PC-3 (cell line): ENCODE results near the gene CHRDL2. TPM values are rescaled to one million over a fixed set of nuclear protein-coding genes. Genes with fewer than 3 reads are reported as not detected.

Experiments used
- ATAC-seq: fragments of 200-7000 bp; cut with Tn5 transposase; 2 replicates; pipeline ENCODE4 v1.9.1; 2020; ENCODE audit warnings: mild to moderate bottlenecking, moderate library complexity
- BruUV-seq: library from RNA; stranded (reverse); fragments of 400-500 nt; replicated peaks from 2 replicates; lab custom pipeline; 2021; lab: Mats Ljungman, UMichigan
- CTCF ChIA-PET: fragments of 300-600 bp; sonication (Branson Sonifier 250); formaldehyde crosslinking; loops from one replicate; lab custom pipeline; 2022; ENCODE audit warnings: antibody characterized with exemption; lab: Charles Lee
- POLR2A ChIA-PET: fragments of 300-600 bp; sonication (Branson Sonifier 250); formaldehyde crosslinking; loops from one replicate; lab custom pipeline; 2022; ENCODE audit warnings: antibody characterized with exemption; ENCODE audit not compliant: unreplicated experiment; lab: Charles Lee
- DNase-seq: peaks from one replicate; pipeline ENCODE4 v3.0.0-alpha.2; 2015
- H2AFZ ChIP-seq: fragments of 300-600 bp; sonication (generic); 2 replicates; pipeline ENCODE4 v1.6.0; 2016; ENCODE audit warnings: antibody characterized with exemption, low read length
- H3F3A ChIP-seq: fragments of 300-600 bp; sonication (generic); one replicate; pipeline ENCODE4 v1.6.0; 2017; ENCODE audit warnings: antibody characterized with exemption, low read length, control low read depth, mild to moderate bottlenecking; ENCODE audit not compliant: unreplicated experiment
- H3K27ac ChIP-seq: fragments of 300-600 bp; sonication (generic); 2 replicates; pipeline ENCODE4 v1.5.1; 2016; ENCODE audit warnings: mild to moderate bottlenecking, low read length
- H3K27me3 ChIP-seq: fragments of 300-600 bp; sonication (generic); 2 replicates; pipeline ENCODE4 v1.6.1; 2016; ENCODE audit warnings: low read length, mixed read lengths
- H3K36me3 ChIP-seq: fragments of 300-600 bp; sonication (generic); 2 replicates; pipeline ENCODE4 v1.6.1; 2016; ENCODE audit warnings: low read depth, mixed run types, low read length, mixed read lengths
- H3K4me1 ChIP-seq: fragments of 300-600 bp; sonication (generic); 2 replicates; pipeline ENCODE4 v1.5.1; 2016; ENCODE audit warnings: low read length; ENCODE audit not compliant: insufficient read depth
- H3K4me2 ChIP-seq: fragments of 300-600 bp; sonication (generic); 2 replicates; pipeline ENCODE4 v1.6.0; 2016; ENCODE audit warnings: low read length
- H3K4me3 ChIP-seq: fragments of 300-600 bp; sonication (generic); 2 replicates; pipeline ENCODE4 v1.5.1; 2016; ENCODE audit warnings: mild to moderate bottlenecking, low read length, mixed read lengths
- H3K79me2 ChIP-seq: fragments of 300-600 bp; sonication (generic); 2 replicates; pipeline ENCODE4 v1.6.1; 2017; ENCODE audit warnings: low read length, mixed read lengths
- H3K9ac ChIP-seq: fragments of 300-600 bp; sonication (generic); 2 replicates; pipeline ENCODE4 v1.6.0; 2016; ENCODE audit warnings: mild to moderate bottlenecking, low read length
- H3K9me2 ChIP-seq: fragments of 300-600 bp; sonication (generic); replicated peaks from 2 replicates; pipeline ENCODE4 v1.6.1; 2016; ENCODE audit warnings: mixed run types, low read length, mixed read lengths
- H3K9me3 ChIP-seq: fragments of 300-600 bp; sonication (generic); 2 replicates; pipeline ENCODE4 v1.6.1; 2016; ENCODE audit warnings: low read length, mixed read lengths
- H4K20me1 ChIP-seq: fragments of 300-600 bp; sonication (generic); 2 replicates; pipeline ENCODE4 v1.6.1; 2016; ENCODE audit warnings: low read length, mixed read lengths
- EZH2 ChIP-seq: fragments of 300-600 bp; sonication (generic); IDR thresholded peaks from one replicate; pipeline ENCODE4 v1.6.1; 2017; ENCODE audit warnings: antibody characterized with exemption, mild to moderate bottlenecking, low read length; ENCODE audit not compliant: unreplicated experiment
- EZH2phosphoT487 ChIP-seq: fragments of 300-600 bp; sonication (generic); IDR thresholded peaks from 2 replicates; pipeline ENCODE4 v1.6.1; 2018; ENCODE audit warnings: mild to moderate bottlenecking, antibody characterized with exemption, low read length, borderline replicate concordance
- intact Hi-C: fragments of 100-400 bp; cut with micrococcal nuclease; formaldehyde crosslinking; loops from 2 replicates; pipeline ENCODE4 v1.9.0; 2023
- total RNA-seq: library from RNA; depleted of rRNA; stranded (reverse); fragments of >200 nt; gene quantifications from 2 replicates; pipeline ENCODE4 v1.2.3, GENCODE V29; 2014
- TF ChIP-seq, protein P1 (sequence below): fragments of 300-600 bp; sonication (generic); conservative IDR thresholded peaks from 2 replicates; pipeline ENCODE4 v1.5.1; 2017; ENCODE audit warnings: antibody characterized with exemption, low read depth, mild to moderate bottlenecking, low read length

Gene CHRDL2
- total RNA-seq, 1 experiment from 2014 or later = not detected

DNA sequence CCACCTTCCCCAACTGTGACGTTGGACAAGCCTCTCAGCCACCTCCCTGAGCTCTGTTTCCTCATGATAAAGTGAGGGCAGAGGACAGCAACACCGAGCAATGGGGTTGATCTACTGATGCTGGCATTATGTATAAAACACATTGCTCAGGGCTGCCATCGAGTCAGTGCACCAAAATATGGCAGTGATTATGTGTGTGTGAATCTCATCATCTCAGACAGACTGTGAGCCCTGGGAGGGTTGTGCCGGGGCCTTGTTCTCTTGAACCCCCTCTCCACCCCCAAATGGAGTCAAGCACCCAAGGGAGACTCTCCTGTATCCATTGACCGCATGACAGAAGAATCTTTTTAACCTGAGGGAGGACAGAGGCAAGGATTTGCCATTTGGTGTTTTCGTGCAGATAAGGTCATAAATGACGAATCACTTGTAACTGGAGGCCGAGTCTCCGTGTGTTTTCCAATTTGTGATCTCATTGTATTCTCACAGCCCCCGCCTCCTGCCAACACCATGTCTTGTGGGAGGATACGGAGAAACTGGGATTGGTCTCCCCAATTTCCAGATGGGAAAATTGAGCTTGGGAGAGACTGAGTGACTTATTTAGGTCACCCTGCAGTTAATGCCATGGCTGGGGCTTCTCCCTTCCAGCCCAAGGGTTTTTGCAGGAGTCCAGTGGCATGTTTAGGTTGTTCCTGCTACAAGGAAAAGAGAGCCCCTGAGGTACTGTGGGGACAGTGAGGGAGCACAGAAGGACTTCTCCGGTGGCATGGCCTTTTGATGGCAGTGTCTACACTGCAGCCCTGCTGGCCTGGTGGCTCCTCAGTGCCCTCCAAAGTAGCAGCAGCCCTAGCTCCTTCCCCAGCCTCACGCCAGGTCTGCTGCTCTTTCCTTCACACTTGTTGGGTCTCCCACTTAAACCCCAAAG lies 52.4 kb downstream of the CHRDL2 start:
- TF ChIP-seq EZH2 (no peak), EZH2phosphoT487 (no peak)
- TF ChIP-seq, protein P1, sequence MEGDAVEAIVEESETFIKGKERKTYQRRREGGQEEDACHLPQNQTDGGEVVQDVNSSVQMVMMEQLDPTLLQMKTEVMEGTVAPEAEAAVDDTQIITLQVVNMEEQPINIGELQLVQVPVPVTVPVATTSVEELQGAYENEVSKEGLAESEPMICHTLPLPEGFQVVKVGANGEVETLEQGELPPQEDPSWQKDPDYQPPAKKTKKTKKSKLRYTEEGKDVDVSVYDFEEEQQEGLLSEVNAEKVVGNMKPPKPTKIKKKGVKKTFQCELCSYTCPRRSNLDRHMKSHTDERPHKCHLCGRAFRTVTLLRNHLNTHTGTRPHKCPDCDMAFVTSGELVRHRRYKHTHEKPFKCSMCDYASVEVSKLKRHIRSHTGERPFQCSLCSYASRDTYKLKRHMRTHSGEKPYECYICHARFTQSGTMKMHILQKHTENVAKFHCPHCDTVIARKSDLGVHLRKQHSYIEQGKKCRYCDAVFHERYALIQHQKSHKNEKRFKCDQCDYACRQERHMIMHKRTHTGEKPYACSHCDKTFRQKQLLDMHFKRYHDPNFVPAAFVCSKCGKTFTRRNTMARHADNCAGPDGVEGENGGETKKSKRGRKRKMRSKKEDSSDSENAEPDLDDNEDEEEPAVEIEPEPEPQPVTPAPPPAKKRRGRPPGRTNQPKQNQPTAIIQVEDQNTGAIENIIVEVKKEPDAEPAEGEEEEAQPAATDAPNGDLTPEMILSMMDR = no peak
- DNase-seq = no peak
- Histone ChIP-seq H3F3A (peaks cover under 1% of the 10 kb centered on the region), H3K9me3 (no peaks in the 10 kb centered on the region), H3K9me2 (no peaks in the 10 kb centered on the region), H3K79me2 (no peaks in the 10 kb centered on the region), H3K27me3 (no peaks in the 10 kb centered on the region), H3K36me3 (no peaks in the 10 kb centered on the region), H4K20me1 (no peaks in the 10 kb centered on the region), H3K4me1 (peaks cover 2% of the 10 kb centered on the region), H3K4me3 (no peak overlapping the region), H3K9ac (no peak overlapping the region), H3K27ac (no peak overlapping the region), H3K4me2 (no peak overlapping the region), H2AFZ (no peak overlapping the region)
- POLR2A ChIA-PET = no interaction called here
- no TSS peak for BruUV-seq
- intact Hi-C loops = no loop called here
- CTCF ChIA-PET = no interaction called here
- ATAC-seq = no peak

DNA sequence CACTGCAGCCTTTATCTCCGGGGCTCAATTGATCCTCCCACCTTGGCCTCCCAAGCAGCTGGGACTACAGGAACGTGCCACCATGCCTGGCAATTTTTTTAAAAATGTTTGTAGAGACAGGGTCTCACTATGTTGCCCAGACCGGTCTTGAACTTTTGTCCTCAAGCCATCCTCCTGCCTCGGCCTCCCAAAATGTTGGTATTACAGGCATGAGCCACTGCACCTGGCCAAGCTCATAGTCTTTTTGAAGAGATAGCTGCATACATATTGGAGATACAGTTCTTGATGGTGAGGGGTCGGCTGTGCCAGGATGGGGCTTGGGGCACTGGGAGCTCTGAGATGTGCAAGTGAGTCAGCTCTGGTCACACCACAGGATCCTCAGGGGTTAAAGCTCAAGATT lies 53.2 kb downstream of the CHRDL2 start:
- Histone ChIP-seq H3K4me3 (no peak overlapping the region), H3K27me3 (no peaks in the 10 kb centered on the region), H3K9me2 (no peaks in the 10 kb centered on the region), H3K9ac (no peak overlapping the region), H3F3A (peaks cover 5% of the 10 kb centered on the region), H3K79me2 (no peaks in the 10 kb centered on the region), H4K20me1 (no peaks in the 10 kb centered on the region), H3K4me1 (peaks cover 11% of the 10 kb centered on the region), H3K36me3 (no peaks in the 10 kb centered on the region), H3K27ac (no peak overlapping the region), H2AFZ (no peak overlapping the region), H3K9me3 (no peaks in the 10 kb centered on the region), H3K4me2 (no peak overlapping the region)
- ChIA-PET CTCF (no interaction called here), POLR2A (no interaction called here)
- TF ChIP-seq, protein P1 = no peak
- no peak for TF ChIP-seq EZH2phosphoT487
- TF ChIP-seq EZH2 = no peak
- no peak for DNase-seq
- no TSS peak for BruUV-seq
- ATAC-seq = no peak
- intact Hi-C loops = no loop called here

DNA sequence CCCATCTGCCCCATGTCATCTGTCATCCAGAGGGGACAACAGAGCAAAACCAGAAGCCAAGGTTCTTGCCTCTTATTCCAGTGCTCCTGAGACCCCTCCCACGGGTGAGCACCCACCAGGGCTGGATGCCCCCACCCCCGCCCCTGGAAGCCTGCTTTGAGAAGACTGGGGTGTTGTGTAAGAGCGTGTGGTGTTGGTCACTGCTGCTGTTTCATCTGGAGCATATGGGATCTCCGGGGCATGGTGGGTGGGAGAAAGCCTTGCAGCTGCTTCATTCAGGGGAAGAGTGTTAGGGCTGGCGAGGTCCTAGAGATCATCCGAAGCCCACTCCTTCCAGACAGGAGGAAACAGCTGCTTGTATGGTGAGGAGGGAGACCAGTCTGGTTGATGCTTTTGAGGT lies 54.1 kb downstream of the CHRDL2 start:
- no peak for DNase-seq
- Histone ChIP-seq H3K9me2 (no peaks in the 10 kb centered on the region), H3K36me3 (no peaks in the 10 kb centered on the region), H3K79me2 (no peaks in the 10 kb centered on the region), H3K4me1 (peaks cover 20% of the 10 kb centered on the region), H3K27me3 (no peaks in the 10 kb centered on the region), H3K9me3 (no peaks in the 10 kb centered on the region), H3K9ac (no peak overlapping the region), H2AFZ (no peak overlapping the region), H3K27ac (no peak overlapping the region), H3K4me3 (no peak overlapping the region), H3F3A (peaks cover 11% of the 10 kb centered on the region), H4K20me1 (no peaks in the 10 kb centered on the region), H3K4me2 (no peak overlapping the region)
- ATAC-seq = no peak
- intact Hi-C loops = no loop called here
- ChIA-PET POLR2A (no interaction called here), CTCF (no interaction called here)
- BruUV-seq = no TSS peak
- TF ChIP-seq EZH2phosphoT487 (no peak), EZH2 (no peak)
- TF ChIP-seq, protein P1 = no peak
